Measurements from ENCODE around the gene THAP2. TPM values are rescaled to one million over a fixed set of nuclear protein-coding genes. Genes with fewer than 3 reads are reported as not detected.

The THAP2 gene
- total RNA-seq, 2 experiments from 2014 or later, result 8.3 to 9.4 TPM

GRCh38 chr12:71662849-71663560, 1.1 kb upstream of the THAP2 start:
- H3K4me1 Mint-ChIP-seq (ENCODE audit: low read depth), result peaks cover 44% of the 10 kb centered on the region
- CTCF ChIA-PET, result interaction anchor here (0.7 to 2.9 kb wide), 7 partner anchors 13 to 84 kb away, joined by 3 to 31 read pairs (median 5); partner anchors contain the start of gene TMEM19

GRCh38 chr12:71664411-71665089, 449 bp downstream of the THAP2 start:
- Mint-ChIP-seq H3K4me3 (peak overlapping the region; percentile 97), H3K4me1 (ENCODE audit: low read depth) (peaks cover 38% of the 10 kb centered on the region), H3K9me3 (no peaks in the 10 kb centered on the region), H3K27ac (peak overlapping the region; percentile 99), H3K27me3 (ENCODE audit: low read depth) (no peaks in the 10 kb centered on the region), H3K36me3 (ENCODE audit: low read depth) (peaks cover 30% of the 10 kb centered on the region)
- CTCF ChIA-PET, result interaction anchor here (0.7 to 2.9 kb wide), 5 partner anchors 14 to 83 kb away, joined by 3 to 31 read pairs (median 9); partner anchors contain the start of gene TMEM19
- no peak for DNase-seq
- intact Hi-C loops (cut with micrococcal nuclease), result loop anchor here (1.0 to 5.0 kb wide), 3 partner anchors 22 to 1422 kb away; partner anchors contain the start of genes CNOT2, TMEM19 and TPH2

More at GRCh38 chr12:71662849-71663560, 1.1 kb upstream of the THAP2 start:
- Mint-ChIP-seq H3K27ac (peak overlapping the region; percentile 99), H3K27me3 (ENCODE audit: low read depth) (no peaks in the 10 kb centered on the region), H3K4me3 (peak overlapping the region; percentile 97), H3K36me3 (ENCODE audit: low read depth) (peaks cover 43% of the 10 kb centered on the region), H3K9me3 (no peaks in the 10 kb centered on the region)
- peak; percentile 86 for DNase-seq
- intact Hi-C loops (cut with micrococcal nuclease), result loop anchor here (1.0 to 5.0 kb wide), 6 partner anchors 10 to 274 kb away; partner anchors contain the start of genes TBC1D15 and TPH2

GRCh38 chr12:71665090-71665463, 976 bp downstream of the THAP2 start:
- intact Hi-C loops (cut with micrococcal nuclease), result loop anchor here (2.0 kb wide), 1 partner anchor 1422 kb away; the partner anchor contains the start of gene CNOT2
- CTCF ChIA-PET, result interaction anchor here (1.2 to 2.9 kb wide), 3 partner anchors 13 to 82 kb away, joined by 6 to 31 read pairs (median 12); partner anchors contain the start of gene TMEM19
- H3K4me1 Mint-ChIP-seq (ENCODE audit: low read depth), result peaks cover 36% of the 10 kb centered on the region
- H3K36me3 Mint-ChIP-seq (ENCODE audit: low read depth), result peaks cover 28% of the 10 kb centered on the region
- no peak for DNase-seq
- peak overlapping the region; percentile 97 for H3K4me3 Mint-ChIP-seq
- H3K27me3 Mint-ChIP-seq (ENCODE audit: low read depth), result no peaks in the 10 kb centered on the region
- H3K27ac Mint-ChIP-seq, result peak overlapping the region; percentile 99
- no peaks in the 10 kb centered on the region for H3K9me3 Mint-ChIP-seq

- Mint-ChIP-seq H3K9me3 (no peaks in the 10 kb centered on the region), H3K27ac (peak overlapping the region; percentile 99)
- CTCF ChIA-PET, result no interaction called here
These were observed 2.2 kb downstream of the THAP2 start for GRCh38 chr12:71666259-71666658.

GRCh38 chr12:71671311-71671710, 7.2 kb downstream of the THAP2 start:
- H3K27me3 Mint-ChIP-seq (ENCODE audit: low read depth), result no peaks in the 10 kb centered on the region
- H3K36me3 Mint-ChIP-seq (ENCODE audit: low read depth), result peaks cover 5% of the 10 kb centered on the region
- H3K27ac Mint-ChIP-seq, result no peak overlapping the region
- CTCF ChIA-PET, result no interaction called here
- no peak for DNase-seq
- no peaks in the 10 kb centered on the region for H3K9me3 Mint-ChIP-seq
- H3K4me1 Mint-ChIP-seq (ENCODE audit: low read depth), result peaks cover 32% of the 10 kb centered on the region
- no peak overlapping the region for H3K4me3 Mint-ChIP-seq
- intact Hi-C loops (cut with micrococcal nuclease), result no loop called here

More at GRCh38 chr12:71666259-71666658, 2.2 kb downstream of the THAP2 start:
- H3K27me3 Mint-ChIP-seq (ENCODE audit: low read depth), result no peaks in the 10 kb centered on the region
- H3K36me3 Mint-ChIP-seq (ENCODE audit: low read depth), result peaks cover 26% of the 10 kb centered on the region
- H3K4me3 Mint-ChIP-seq, result peak overlapping the region; percentile 97
- DNase-seq, result no peak
- intact Hi-C loops (cut with micrococcal nuclease), result no loop called here
- H3K4me1 Mint-ChIP-seq (ENCODE audit: low read depth), result peaks cover 32% of the 10 kb centered on the region

- intact Hi-C loops (cut with micrococcal nuclease), result no loop called here
- H3K4me1 Mint-ChIP-seq (ENCODE audit: low read depth), result peaks cover 31% of the 10 kb centered on the region
- H3K27ac Mint-ChIP-seq, result no peak overlapping the region
- no peaks in the 10 kb centered on the region for H3K27me3 Mint-ChIP-seq (ENCODE audit: low read depth)
- H3K4me3 Mint-ChIP-seq, result no peak overlapping the region
- CTCF ChIA-PET, result interaction anchor here (0.9 kb wide), 1 partner anchor 82 kb away, joined by 3 read pairs; no protein-coding TSS in a partner anchor
- peaks cover 9% of the 10 kb centered on the region for H3K36me3 Mint-ChIP-seq (ENCODE audit: low read depth)
- DNase-seq, result no peak
- H3K9me3 Mint-ChIP-seq, result no peaks in the 10 kb centered on the region
These were observed 7.7 kb downstream of the THAP2 start for GRCh38 chr12:71671816-71672215.

- Mint-ChIP-seq H3K27me3 (ENCODE audit: low read depth) (no peaks in the 10 kb centered on the region), H3K36me3 (ENCODE audit: low read depth) (no peaks in the 10 kb centered on the region), H3K9me3 (no peaks in the 10 kb centered on the region), H3K4me1 (ENCODE audit: low read depth) (peaks cover 14% of the 10 kb centered on the region), H3K4me3 (no peak overlapping the region), H3K27ac (no peak overlapping the region)
- CTCF ChIA-PET, result no interaction called here
- DNase-seq, result no peak
- intact Hi-C loops (cut with micrococcal nuclease), result loop anchor here (10.0 kb wide), 1 partner anchor 1948 kb away; the partner anchor contains the start of gene RAB3IP
These were observed 18.4 kb downstream of the THAP2 start for GRCh38 chr12:71682466-71682865.

- no peaks in the 10 kb centered on the region for H3K36me3 Mint-ChIP-seq (ENCODE audit: low read depth)
- no peaks in the 10 kb centered on the region for H3K9me3 Mint-ChIP-seq
- no peak for DNase-seq
- peaks cover 26% of the 10 kb centered on the region for H3K4me1 Mint-ChIP-seq (ENCODE audit: low read depth)
- no peak overlapping the region for H3K4me3 Mint-ChIP-seq
- H3K27ac Mint-ChIP-seq, result no peak overlapping the region
- CTCF ChIA-PET, result interaction anchor here (1.2 to 4.6 kb wide), 2 partner anchors 20 to 62 kb away, joined by 4 to 31 read pairs; partner anchors contain the start of genes THAP2 and ZFC3H1
- H3K27me3 Mint-ChIP-seq (ENCODE audit: low read depth), result no peaks in the 10 kb centered on the region
- intact Hi-C loops (cut with micrococcal nuclease), result loop anchor here (10.0 kb wide), 1 partner anchor 1949 kb away; the partner anchor contains the start of gene RAB3IP
These were observed 19.5 kb downstream of the THAP2 start for GRCh38 chr12:71683633-71684032.

GRCh38 chr12:71684081-71684480, 20.0 kb downstream of the THAP2 start:
- CTCF ChIA-PET, result interaction anchor here (0.7 to 4.6 kb wide), 5 partner anchors 21 to 63 kb away, joined by 3 to 31 read pairs (median 3); partner anchors contain the start of genes THAP2 and ZFC3H1
- Mint-ChIP-seq H3K4me1 (ENCODE audit: low read depth) (peaks cover 27% of the 10 kb centered on the region), H3K4me3 (peak overlapping the region; percentile 54), H3K27me3 (ENCODE audit: low read depth) (no peaks in the 10 kb centered on the region), H3K9me3 (no peaks in the 10 kb centered on the region), H3K27ac (peak overlapping the region; percentile 30), H3K36me3 (ENCODE audit: low read depth) (no peaks in the 10 kb centered on the region)
- intact Hi-C loops (cut with micrococcal nuclease), result loop anchor here (10.0 kb wide), 1 partner anchor 1949 kb away; the partner anchor contains the start of gene RAB3IP
- peak; percentile 22 for DNase-seq

- Mint-ChIP-seq H3K27ac (peak overlapping the region; percentile 96), H3K4me1 (ENCODE audit: low read depth) (peaks cover 27% of the 10 kb centered on the region)
These were observed 21.3 kb downstream of the THAP2 start for GRCh38 chr12:71685312-71685906.

GRCh38 chr12:71685914-71686657, 22.0 kb downstream of the THAP2 start, which contains the start of gene TMEM19:
Gene TMEM19, plus strand, starts transcription at chr12:71686082. Its CDS starts 599 bp downstream, at chr12:71686681.
- H3K27me3 Mint-ChIP-seq (ENCODE audit: low read depth), result no peaks in the 10 kb centered on the region
- H3K27ac Mint-ChIP-seq, result peak within 1 kb of the TSS; percentile 96
- peak within 1 kb of the TSS; percentile 98 for H3K4me3 Mint-ChIP-seq
- no peaks in the 10 kb centered on the region for H3K9me3 Mint-ChIP-seq
- CTCF ChIA-PET, result interaction anchor here (0.6 to 4.6 kb wide), 9 partner anchors 9 to 73 kb away, joined by 3 to 31 read pairs (median 4); partner anchors contain the start of genes THAP2 and ZFC3H1
- H3K4me1 Mint-ChIP-seq (ENCODE audit: low read depth), result peaks cover 27% of the 10 kb centered on the region
- intact Hi-C loops (cut with micrococcal nuclease), result loop anchor here (1.0 to 10.0 kb wide), 8 partner anchors 22 to 1951 kb away; partner anchors contain the start of genes LGR5, RAB21, RAB3IP and TBC1D15
- DNase-seq, result peak; percentile 81
- no peaks in the 10 kb centered on the region for H3K36me3 Mint-ChIP-seq (ENCODE audit: low read depth)

More at GRCh38 chr12:71685312-71685906, 21.3 kb downstream of the THAP2 start:
- intact Hi-C loops (cut with micrococcal nuclease), result loop anchor here (5.0 to 10.0 kb wide), 3 partner anchors 248 to 1951 kb away; partner anchors contain the start of genes LGR5, RAB3IP and TPH2
- H3K9me3 Mint-ChIP-seq, result no peaks in the 10 kb centered on the region
- no peaks in the 10 kb centered on the region for H3K27me3 Mint-ChIP-seq (ENCODE audit: low read depth)
- H3K36me3 Mint-ChIP-seq (ENCODE audit: low read depth), result no peaks in the 10 kb centered on the region
- CTCF ChIA-PET, result interaction anchor here (0.6 to 4.6 kb wide), 9 partner anchors 8 to 73 kb away, joined by 3 to 31 read pairs (median 3); partner anchors contain the start of genes THAP2 and ZFC3H1
- H3K4me3 Mint-ChIP-seq, result peak overlapping the region; percentile 98
- DNase-seq, result no peak

Measured in activated naive CD4-positive, alpha-beta T cell treated with anti-CD3 and anti-CD28 coated beads for 36 hours (primary cell).